ENCODE measurements around the gene FTHL17.

Gene FTHL17

DNA sequence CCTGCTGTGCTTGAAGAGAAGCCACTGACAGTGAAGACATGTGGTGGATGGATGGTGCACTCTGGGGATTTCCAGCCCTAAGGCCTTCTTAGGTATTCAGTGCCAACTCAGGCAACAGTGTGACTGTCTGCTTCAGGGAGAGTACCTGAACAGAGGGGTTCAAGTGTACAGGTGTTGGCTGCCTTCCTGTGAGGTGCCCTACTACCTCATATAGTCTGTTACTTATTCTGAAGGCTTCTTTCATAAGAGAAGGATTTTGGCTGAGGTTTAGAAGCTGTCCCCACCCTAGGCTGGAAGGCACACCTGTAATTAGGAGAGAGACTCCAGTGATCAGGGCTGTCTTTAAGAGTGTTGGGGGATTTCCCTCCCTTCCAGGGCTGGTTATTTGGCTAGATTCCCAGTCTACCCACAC, 1.8 kb downstream of the FTHL17 start:
- TF ChIP-seq, protein P1, sequence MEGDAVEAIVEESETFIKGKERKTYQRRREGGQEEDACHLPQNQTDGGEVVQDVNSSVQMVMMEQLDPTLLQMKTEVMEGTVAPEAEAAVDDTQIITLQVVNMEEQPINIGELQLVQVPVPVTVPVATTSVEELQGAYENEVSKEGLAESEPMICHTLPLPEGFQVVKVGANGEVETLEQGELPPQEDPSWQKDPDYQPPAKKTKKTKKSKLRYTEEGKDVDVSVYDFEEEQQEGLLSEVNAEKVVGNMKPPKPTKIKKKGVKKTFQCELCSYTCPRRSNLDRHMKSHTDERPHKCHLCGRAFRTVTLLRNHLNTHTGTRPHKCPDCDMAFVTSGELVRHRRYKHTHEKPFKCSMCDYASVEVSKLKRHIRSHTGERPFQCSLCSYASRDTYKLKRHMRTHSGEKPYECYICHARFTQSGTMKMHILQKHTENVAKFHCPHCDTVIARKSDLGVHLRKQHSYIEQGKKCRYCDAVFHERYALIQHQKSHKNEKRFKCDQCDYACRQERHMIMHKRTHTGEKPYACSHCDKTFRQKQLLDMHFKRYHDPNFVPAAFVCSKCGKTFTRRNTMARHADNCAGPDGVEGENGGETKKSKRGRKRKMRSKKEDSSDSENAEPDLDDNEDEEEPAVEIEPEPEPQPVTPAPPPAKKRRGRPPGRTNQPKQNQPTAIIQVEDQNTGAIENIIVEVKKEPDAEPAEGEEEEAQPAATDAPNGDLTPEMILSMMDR (IDR thresholded peaks at IDR 0.05; ENCODE audit: insufficient read depth, missing control alignments) = no peak

DNA sequence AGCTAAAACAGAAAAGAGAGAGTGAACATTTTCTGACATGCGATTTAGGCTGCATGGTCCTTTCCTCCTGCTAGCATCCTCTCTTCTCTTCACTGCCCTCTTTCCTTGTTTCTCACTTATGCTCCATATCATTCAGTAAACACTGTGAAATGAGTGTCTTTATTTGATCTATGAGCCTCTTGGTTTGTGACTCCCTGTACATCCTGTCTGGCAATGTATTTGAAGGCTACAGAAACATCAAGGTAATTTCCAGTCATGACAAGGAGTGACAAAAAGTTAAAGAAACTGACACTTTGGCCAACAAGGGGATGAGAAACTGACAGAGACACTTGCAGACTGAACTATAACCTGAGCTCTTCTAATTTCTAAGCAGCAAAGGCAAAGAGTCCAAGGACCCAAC, 8.7 kb downstream of the FTHL17 start:
- TF ChIP-seq, protein P1 (IDR thresholded peaks at IDR 0.05; ENCODE audit: insufficient read depth, missing control alignments) = no peak
- FAIRE-seq (no peak), DNase-seq (ENCODE audit: insufficient read length, low spot score) (no peak)

More for the DNA sequence above, 1.8 kb downstream of the FTHL17 start:
- DNase-seq (ENCODE audit: insufficient read length, low spot score) (no peak), FAIRE-seq (no peak)

DNA sequence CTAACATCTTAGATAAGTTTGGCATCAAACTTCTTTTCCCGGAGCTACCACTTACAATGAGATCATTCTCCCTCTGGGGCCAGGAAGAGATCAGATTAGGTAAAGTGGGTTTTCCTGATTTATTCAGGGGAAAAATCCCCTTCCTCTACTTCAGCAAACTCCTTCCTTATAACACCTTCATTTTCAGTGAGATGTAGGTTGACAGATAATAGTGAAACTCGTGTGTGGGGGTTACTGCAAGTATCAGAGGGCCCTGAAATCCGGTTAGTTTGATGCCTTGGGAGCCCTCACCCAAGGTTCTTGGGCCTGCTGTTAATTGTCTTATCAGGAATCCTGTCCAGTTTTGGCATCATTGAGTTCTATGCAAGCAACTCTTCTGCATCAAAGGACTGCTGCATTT, 10.8 kb downstream of the FTHL17 start:
- no peak for DNase-seq (ENCODE audit: insufficient read length, low spot score)
- TF ChIP-seq, protein P1 (IDR thresholded peaks at IDR 0.05; ENCODE audit: insufficient read depth, missing control alignments) = no peak
- no peak for FAIRE-seq

DNA sequence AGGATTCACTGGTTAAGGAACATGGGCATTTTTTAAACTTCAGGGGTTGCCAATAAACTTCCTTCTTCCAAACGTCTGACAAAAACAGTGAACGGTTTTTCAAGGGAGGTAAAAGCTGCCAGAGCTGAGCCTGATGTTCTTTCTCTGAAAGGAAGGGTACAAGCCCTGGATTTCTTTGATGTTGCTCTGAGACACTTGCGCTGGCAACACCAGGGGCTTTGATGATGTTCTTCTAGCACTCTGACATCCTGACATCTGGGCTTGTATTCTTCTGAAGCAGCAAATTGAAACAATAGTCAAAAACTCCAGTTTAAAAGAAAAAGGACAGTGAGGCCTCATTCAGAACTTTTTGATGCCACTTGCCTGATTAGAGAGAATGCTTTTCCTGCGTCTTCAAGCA, 11.8 kb downstream of the FTHL17 start:
- FAIRE-seq = no peak
- no peak for DNase-seq (ENCODE audit: insufficient read length, low spot score)
- TF ChIP-seq, protein P1 (IDR thresholded peaks at IDR 0.05; ENCODE audit: insufficient read depth, missing control alignments) = no peak

DNA sequence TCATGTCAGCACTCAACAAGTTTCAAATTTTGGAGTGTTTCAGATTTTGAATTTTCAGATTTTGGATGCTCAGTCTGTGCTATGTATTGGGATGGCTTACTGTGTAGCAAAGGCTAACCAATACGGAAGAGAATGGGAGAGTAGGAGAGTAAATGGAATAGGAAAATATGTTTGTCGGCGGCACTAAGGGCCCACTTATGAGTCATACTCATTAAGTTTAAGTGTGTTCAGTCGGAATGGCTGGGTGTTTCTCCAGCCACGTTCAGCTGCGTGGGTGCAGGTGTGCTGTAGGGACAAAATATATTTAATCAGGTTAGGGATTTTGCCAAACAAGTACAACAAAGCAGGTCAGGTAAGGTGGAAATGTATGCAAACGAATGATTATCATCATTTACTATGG, 13.6 kb downstream of the FTHL17 start:
- no peak for DNase-seq (ENCODE audit: insufficient read length, low spot score)
- FAIRE-seq = no peak
- TF ChIP-seq, protein P1 (IDR thresholded peaks at IDR 0.05; ENCODE audit: insufficient read depth, missing control alignments) = no peak

DNA sequence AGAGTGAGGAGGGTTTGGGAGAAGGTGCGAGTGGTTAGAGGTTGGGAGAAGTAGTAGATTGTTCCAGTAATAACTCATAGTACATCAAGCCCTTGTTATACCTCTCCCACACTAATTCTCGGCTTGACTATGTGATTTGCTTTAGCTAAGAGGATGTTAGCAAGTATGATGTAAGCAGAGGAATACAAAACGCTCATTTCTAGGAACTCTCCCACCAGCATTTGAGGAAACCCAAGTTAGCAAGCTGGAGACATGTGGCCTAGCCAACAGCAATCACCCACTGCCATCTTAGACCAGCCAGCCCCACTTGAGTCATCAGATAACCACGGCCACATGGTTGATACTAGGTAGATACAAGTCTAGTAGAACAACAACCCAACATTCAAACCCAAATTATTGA, 14.2 kb downstream of the FTHL17 start:
- TF ChIP-seq, protein P1 (IDR thresholded peaks at IDR 0.05; ENCODE audit: insufficient read depth, missing control alignments) = no peak
- FAIRE-seq (no peak), DNase-seq (ENCODE audit: insufficient read length, low spot score) (no peak)

DNA sequence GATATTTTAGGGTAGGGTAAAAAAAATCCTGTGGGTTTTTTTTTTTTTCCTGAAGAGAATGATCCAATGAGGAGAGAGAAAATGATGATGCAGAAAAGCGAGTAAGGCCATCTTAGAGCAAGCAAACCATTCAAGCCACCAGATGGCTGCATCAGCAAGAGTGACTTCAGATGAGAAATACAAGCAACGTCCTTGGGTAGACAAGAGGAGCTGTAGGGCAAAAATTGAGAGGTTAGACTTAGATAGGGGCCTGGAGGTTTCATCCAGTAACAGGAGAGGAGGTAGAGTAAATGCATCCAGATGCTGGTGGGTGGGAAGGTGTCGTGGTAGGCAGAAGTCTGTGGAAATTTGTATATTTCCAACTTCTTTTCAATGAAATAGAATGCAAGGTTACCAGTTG, 14.6 kb downstream of the FTHL17 start:
- TF ChIP-seq, protein P1 (IDR thresholded peaks at IDR 0.05; ENCODE audit: insufficient read depth, missing control alignments) = no peak
- FAIRE-seq = no peak

More for the DNA sequence above, 14.6 kb downstream of the FTHL17 start:
- DNase-seq (ENCODE audit: insufficient read length, low spot score) = no peak

Data from D721Med (cell line).